Cardiac muscle cell (in vitro differentiated cells and primary cell): ENCODE measurements around the gene TICAM2. TPM values are rescaled to one million over a fixed set of nuclear protein-coding genes. Genes with fewer than 3 reads are reported as not detected.
A peak's percentile ranks its signal among the peaks of the same experiment; 100 is the strongest.

Experiments
- DNase-seq, 2 donors: peaks; one replicate each; pipeline versions ENCODE4 v3.0.0 to v3.0.0-alpha.2; 2010 to 2017; ENCODE audit warnings: low read depth in 1 of 2, low spot score in 1 of 2
- H3K27ac ChIP-seq: fragments of 200-600 bp; sonication (generic); 2 replicates; pipeline ENCODE4 v1.5.1; 2016
- H3K27me3 ChIP-seq: fragments of 200-600 bp; sonication (generic); 2 replicates; pipeline ENCODE4 v1.6.0; 2016; ENCODE audit warnings: control low read depth
- H3K36me3 ChIP-seq: fragments of 200-600 bp; sonication (generic); 2 replicates; pipeline ENCODE4 v1.5.1; 2016; ENCODE audit warnings: control low read depth
- H3K4me1 ChIP-seq: fragments of 200-600 bp; sonication (generic); 2 replicates; pipeline ENCODE4 v1.8.1; 2017; ENCODE audit warnings: low read depth, mild to moderate bottlenecking, mixed run types
- H3K4me3 ChIP-seq: fragments of 200-600 bp; sonication (generic); 2 replicates; pipeline ENCODE4 v1.5.1; 2016; ENCODE audit warnings: mild to moderate bottlenecking
- H3K9me3 ChIP-seq: fragments of 200-600 bp; sonication (generic); 2 replicates; pipeline ENCODE4 v1.5.1; 2017; ENCODE audit warnings: low read depth, mild to moderate bottlenecking, control low read depth
- CTCF ChIP-seq: IDR thresholded peaks from 2 replicates; pipeline ENCODE4 v1.5.1; 2012; ENCODE audit warnings: low read depth, mild to moderate bottlenecking, low read length
- polyA plus RNA-seq: library from polyadenylated mRNA; unstranded; fragments of >200 nt; fragmentation: Nextera tagmentation; extraction: Ambion mirVana; gene quantifications from 2 replicates; pipeline ENCODE4 v1.2.1, GENCODE V29; 2016
- total RNA-seq: library from RNA; depleted of rRNA; stranded (reverse); fragments of >200 nt; gene quantifications from 2 replicates; pipeline ENCODE4 v1.2.3, GENCODE V29; 2016

Gene TICAM2
- total and polyA plus RNA-seq, 2 experiments from 2014 or later: 0.22 to 0.63 TPM

- Histone ChIP-seq H3K27me3 (no peaks in the 10 kb centered on the region), H3K36me3 (no peaks in the 10 kb centered on the region), H3K27ac (no peak overlapping the region), H3K9me3 (no peaks in the 10 kb centered on the region), H3K4me1 (peaks cover 25% of the 10 kb centered on the region), H3K4me3 (no peak overlapping the region)
- no peak for TF ChIP-seq CTCF
- no peak for DNase-seq
Measured at GRCh38 chr5:115627295-115627865, 25.1 kb upstream of the TICAM2 start.

GRCh38 chr5:115626445-115626823, 24.2 kb upstream of the TICAM2 start:
- no peaks in the 10 kb centered on the region for H3K36me3 ChIP-seq
- H3K4me3 ChIP-seq: peak overlapping the region; percentile 61
- no peak for DNase-seq
- no peaks in the 10 kb centered on the region for H3K27me3 ChIP-seq
- H3K4me1 ChIP-seq: peaks cover 28% of the 10 kb centered on the region
- TF ChIP-seq CTCF: no peak
- peak overlapping the region; percentile 68 for H3K27ac ChIP-seq
- no peaks in the 10 kb centered on the region for H3K9me3 ChIP-seq

- peak within 1 kb of the TSS; percentile 95 for H3K27ac ChIP-seq
- no peak for TF ChIP-seq CTCF
- peak; percentile 99 for DNase-seq
- H3K27me3 ChIP-seq: no peaks in the 10 kb centered on the region
- H3K4me3 ChIP-seq: peak within 1 kb of the TSS; percentile 61
- no peaks in the 10 kb centered on the region for H3K9me3 ChIP-seq
- peaks cover 28% of the 10 kb centered on the region for H3K4me1 ChIP-seq
- no peaks in the 10 kb centered on the region for H3K36me3 ChIP-seq
Measured at GRCh38 chr5:115625579-115626444, 23.5 kb upstream of the TICAM2 start, which contains the start of gene TMED7. Gene TMED7, minus strand, starts transcription at chr5:115626036. Its CDS starts 244 bp downstream, at chr5:115625792.

- no peak for TF ChIP-seq CTCF
- Histone ChIP-seq H3K4me1 (peaks cover 28% of the 10 kb centered on the region), H3K27me3 (no peaks in the 10 kb centered on the region), H3K27ac (peak overlapping the region; percentile 95), H3K36me3 (peaks cover 5% of the 10 kb centered on the region), H3K9me3 (no peaks in the 10 kb centered on the region), H3K4me3 (peak overlapping the region; percentile 61)
- DNase-seq: no peak
Measured at GRCh38 chr5:115624994-115625393, 22.7 kb upstream of the TICAM2 start.

- Histone ChIP-seq H3K27ac (peak overlapping the region; percentile 38), H3K4me1 (peaks cover 28% of the 10 kb centered on the region), H3K27me3 (no peaks in the 10 kb centered on the region), H3K9me3 (no peaks in the 10 kb centered on the region), H3K36me3 (peaks cover 19% of the 10 kb centered on the region), H3K4me3 (no peak overlapping the region)
- DNase-seq: no peak
- no peak for TF ChIP-seq CTCF
Measured at GRCh38 chr5:115623658-115624057, 21.4 kb upstream of the TICAM2 start.
